Hepatocyte (in vitro differentiated cells): ENCODE results near the gene TRIM46. TPM values are rescaled to one million over a fixed set of nuclear protein-coding genes. Genes with fewer than 3 reads are reported as not detected.

Experiments used
- DNase-seq: peaks from one replicate; pipeline ENCODE4 v3.0.0-alpha.2; 2016; ENCODE audit warnings: low spot score
- H2AFZ ChIP-seq: fragments of 200-600 bp; sonication (generic); 2 replicates; pipeline ENCODE4 v1.6.0; 2016; ENCODE audit warnings: antibody characterized with exemption, mild to moderate bottlenecking
- H3K27ac ChIP-seq: fragments of 200-600 bp; sonication (generic); 2 replicates; pipeline ENCODE4 v1.5.1; 2016; ENCODE audit warnings: mild to moderate bottlenecking
- H3K27me3 ChIP-seq: fragments of 200-600 bp; sonication (generic); 2 replicates; pipeline ENCODE4 v1.6.1; 2016
- H3K36me3 ChIP-seq: fragments of 200-600 bp; sonication (generic); replicated peaks from 2 replicates; pipeline ENCODE4 v1.5.1; 2016; ENCODE audit warnings: low read depth; ENCODE audit not compliant: insufficient read depth
- H3K4me1 ChIP-seq: fragments of 200-600 bp; sonication (generic); 2 replicates; pipeline ENCODE4 v1.5.1; 2016; ENCODE audit warnings: mild to moderate bottlenecking, moderate library complexity; ENCODE audit not compliant: insufficient read depth
- H3K4me2 ChIP-seq: fragments of 200-600 bp; sonication (generic); 2 replicates; pipeline ENCODE4 v1.6.0; 2016
- H3K4me3 ChIP-seq: fragments of 200-600 bp; sonication (generic); 2 replicates; pipeline ENCODE4 v1.5.1; 2016; ENCODE audit warnings: mild to moderate bottlenecking
- H3K79me2 ChIP-seq: fragments of 200-600 bp; sonication (generic); 2 replicates; pipeline ENCODE4 v1.6.0; 2017; ENCODE audit warnings: mild to moderate bottlenecking
- H3K9me2 ChIP-seq: fragments of 200-600 bp; sonication (generic); replicated peaks from 2 replicates; pipeline ENCODE4 v1.6.0; 2017; ENCODE audit warnings: mild to moderate bottlenecking; ENCODE audit not compliant: insufficient read depth
- H3K9me3 ChIP-seq: fragments of 200-600 bp; sonication (generic); 2 replicates; pipeline ENCODE4 v1.5.1; 2016; ENCODE audit warnings: low read depth, mild to moderate bottlenecking
- H4K20me1 ChIP-seq: fragments of 200-600 bp; sonication (generic); 2 replicates; pipeline ENCODE4 v1.6.0; 2016; ENCODE audit warnings: mild to moderate bottlenecking; ENCODE audit not compliant: insufficient read depth, poor library complexity, severe bottlenecking
- EZH2 ChIP-seq: fragments of 200-600 bp; sonication (generic); IDR thresholded peaks from 2 replicates; pipeline ENCODE4 v1.6.1; 2016; ENCODE audit warnings: antibody characterized with exemption, mild to moderate bottlenecking, borderline replicate concordance
- EZH2phosphoT487 ChIP-seq: fragments of 200-600 bp; sonication (generic); IDR thresholded peaks from one replicate; pipeline ENCODE4 v1.6.1; 2018; ENCODE audit warnings: antibody characterized with exemption, mild to moderate bottlenecking, low read depth, moderate library complexity; ENCODE audit not compliant: unreplicated experiment, severe bottlenecking
- WGBS: methylation state at CpG from one replicate; pipeline ENCODE4 v1.1.6; 2016; ENCODE audit warnings: low lambda C conversion rate; ENCODE audit errors: missing lambda C conversion rate; 5-methylcytosine and 5-hydroxymethylcytosine counted together
- polyA plus RNA-seq: library from polyadenylated mRNA; unstranded; fragments of >200 nt; fragmentation: Nextera tagmentation; extraction: Ambion mirVana; gene quantifications from 2 replicates; pipeline ENCODE4 v1.2.1, GENCODE V29; 2016
- total RNA-seq: library from RNA; depleted of rRNA; stranded (reverse); fragments of >200 nt; gene quantifications from 2 replicates; pipeline ENCODE4 v1.2.3, GENCODE V29; 2014
- TF ChIP-seq, protein P1 (sequence below): fragments of 200-600 bp; sonication (generic); IDR thresholded peaks from 2 replicates; pipeline ENCODE4 v1.5.1; 2016; ENCODE audit warnings: antibody characterized with exemption, mild to moderate bottlenecking; ENCODE audit not compliant: poor library complexity

Gene TRIM46
- total and polyA plus RNA-seq, 2 experiments from 2014 or later, result 1.2 to 2.1 TPM

DNA sequence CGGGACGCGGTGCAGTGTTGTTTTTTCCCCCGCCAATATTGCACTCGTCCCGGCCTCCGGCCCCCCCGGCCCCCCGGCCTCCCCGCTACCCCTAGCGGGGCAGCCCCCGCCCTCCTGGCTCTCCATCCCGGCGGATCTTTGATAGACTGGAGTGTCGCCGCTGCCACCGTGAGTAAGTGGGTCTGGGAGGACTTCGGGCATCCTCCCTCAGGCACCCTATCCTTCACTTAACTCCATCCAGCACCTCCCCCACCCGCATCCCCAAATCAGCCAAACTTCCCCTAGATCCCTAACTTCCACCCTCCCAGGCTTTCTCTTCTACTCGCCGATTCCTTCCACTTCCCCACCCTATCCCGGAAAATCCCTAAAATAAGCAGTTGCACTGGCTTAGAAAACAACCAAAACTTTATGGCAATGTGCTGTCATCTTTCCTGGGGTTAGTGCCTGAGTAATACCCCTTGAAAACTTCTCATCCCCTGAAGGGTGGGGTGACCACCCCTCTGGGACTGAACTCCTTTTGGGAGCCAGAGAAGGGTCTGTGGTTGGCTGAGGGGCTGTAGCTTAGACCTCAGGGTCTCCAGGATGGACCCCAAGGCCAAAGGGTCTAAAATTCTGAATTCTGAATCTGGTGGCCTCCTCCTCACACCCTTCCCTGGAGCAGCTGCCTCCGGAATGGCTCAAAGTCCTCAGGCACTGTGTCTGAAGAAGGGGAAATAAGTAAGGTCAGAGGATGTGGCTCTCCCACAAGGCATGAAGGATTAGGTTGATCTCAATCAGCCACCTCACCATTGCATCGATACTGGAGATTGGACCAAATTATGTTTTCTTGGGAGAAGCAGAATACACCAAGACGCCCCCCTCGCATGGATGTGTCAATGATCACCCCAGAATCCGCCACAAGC lies 21.8 kb downstream of the TRIM46 start:
- DNase-seq, result no peak
- Histone ChIP-seq H2AFZ (no peak overlapping the region), H3K79me2 (no peaks in the 10 kb centered on the region), H3K36me3 (no peaks in the 10 kb centered on the region), H3K4me3 (peak overlapping the region; percentile 46), H3K9me2 (no peaks in the 10 kb centered on the region), H3K9me3 (no peaks in the 10 kb centered on the region), H3K4me2 (peak overlapping the region; percentile 86), H3K27ac (peak overlapping the region; percentile 42), H3K27me3 (no peaks in the 10 kb centered on the region), H3K4me1 (peaks cover 19% of the 10 kb centered on the region), H4K20me1 (no peaks in the 10 kb centered on the region)
- no peak for TF ChIP-seq EZH2
- TF ChIP-seq EZH2phosphoT487, result no peak
- TF ChIP-seq, protein P1, sequence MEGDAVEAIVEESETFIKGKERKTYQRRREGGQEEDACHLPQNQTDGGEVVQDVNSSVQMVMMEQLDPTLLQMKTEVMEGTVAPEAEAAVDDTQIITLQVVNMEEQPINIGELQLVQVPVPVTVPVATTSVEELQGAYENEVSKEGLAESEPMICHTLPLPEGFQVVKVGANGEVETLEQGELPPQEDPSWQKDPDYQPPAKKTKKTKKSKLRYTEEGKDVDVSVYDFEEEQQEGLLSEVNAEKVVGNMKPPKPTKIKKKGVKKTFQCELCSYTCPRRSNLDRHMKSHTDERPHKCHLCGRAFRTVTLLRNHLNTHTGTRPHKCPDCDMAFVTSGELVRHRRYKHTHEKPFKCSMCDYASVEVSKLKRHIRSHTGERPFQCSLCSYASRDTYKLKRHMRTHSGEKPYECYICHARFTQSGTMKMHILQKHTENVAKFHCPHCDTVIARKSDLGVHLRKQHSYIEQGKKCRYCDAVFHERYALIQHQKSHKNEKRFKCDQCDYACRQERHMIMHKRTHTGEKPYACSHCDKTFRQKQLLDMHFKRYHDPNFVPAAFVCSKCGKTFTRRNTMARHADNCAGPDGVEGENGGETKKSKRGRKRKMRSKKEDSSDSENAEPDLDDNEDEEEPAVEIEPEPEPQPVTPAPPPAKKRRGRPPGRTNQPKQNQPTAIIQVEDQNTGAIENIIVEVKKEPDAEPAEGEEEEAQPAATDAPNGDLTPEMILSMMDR, result no peak
- WGBS, result 29% methylated on average over 12 of the region's 27 CpGs

DNA sequence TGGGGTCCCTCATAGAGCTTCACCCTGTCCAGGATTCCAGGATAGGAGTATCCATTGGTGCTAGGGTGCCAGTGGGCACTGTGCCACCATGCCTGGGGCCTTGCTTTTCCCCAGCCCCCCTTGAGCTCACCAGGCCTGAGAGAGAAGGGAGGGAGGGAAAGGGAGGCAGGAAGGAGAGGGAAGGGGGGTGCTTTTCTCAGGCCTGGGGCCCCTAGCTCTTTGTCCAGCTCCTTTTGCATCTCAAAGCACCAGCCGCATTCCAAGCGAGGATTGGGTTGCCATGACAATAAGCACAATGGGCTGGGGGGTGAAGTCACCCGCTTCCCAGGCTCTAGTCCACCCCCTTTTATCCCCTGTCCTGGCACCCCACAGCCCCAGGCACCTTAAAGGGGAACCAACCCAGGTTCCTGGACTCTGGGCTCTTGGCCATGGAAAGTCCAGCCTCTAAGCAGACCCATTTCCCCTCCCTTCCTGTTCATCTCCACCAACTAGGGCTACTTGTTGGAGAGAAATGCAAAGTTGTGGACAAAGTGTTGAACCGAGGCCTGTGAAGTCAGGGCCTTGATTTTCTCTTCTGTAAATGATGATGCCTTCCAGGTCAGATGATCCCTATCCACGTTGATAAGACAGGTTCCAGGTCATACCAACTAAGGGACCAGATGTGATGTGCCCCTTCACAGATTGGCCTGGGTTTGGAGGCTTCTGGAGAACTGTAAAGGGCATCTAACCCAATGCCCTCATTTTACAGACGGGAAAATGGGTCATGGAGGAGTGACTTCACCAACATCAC lies 22.6 kb downstream of the TRIM46 start:
- WGBS, result 78% methylated on average over 6 of the region's 6 CpGs
- H3K36me3 ChIP-seq, result no peaks in the 10 kb centered on the region
- no peak overlapping the region for H3K4me3 ChIP-seq
- no peaks in the 10 kb centered on the region for H3K9me2 ChIP-seq
- H3K4me1 ChIP-seq, result peaks cover 19% of the 10 kb centered on the region
- peak overlapping the region; percentile 86 for H3K4me2 ChIP-seq
- no peak overlapping the region for H3K27ac ChIP-seq
- DNase-seq, result no peak
- H4K20me1 ChIP-seq, result no peaks in the 10 kb centered on the region
- no peak for TF ChIP-seq EZH2
- TF ChIP-seq, protein P1, result no peak
- no peak for TF ChIP-seq EZH2phosphoT487
- no peaks in the 10 kb centered on the region for H3K9me3 ChIP-seq
- no peaks in the 10 kb centered on the region for H3K27me3 ChIP-seq
- no peaks in the 10 kb centered on the region for H3K79me2 ChIP-seq
- H2AFZ ChIP-seq, result no peak overlapping the region

GRCh38 chr1:155196893-155197638 lies 23.4 kb downstream of the TRIM46 start:
- TF ChIP-seq, protein P1, result no peak
- TF ChIP-seq EZH2phosphoT487 (no peak), EZH2 (no peak)
- Histone ChIP-seq H3K27me3 (no peaks in the 10 kb centered on the region), H3K4me1 (peaks cover 19% of the 10 kb centered on the region), H3K79me2 (no peaks in the 10 kb centered on the region), H4K20me1 (no peaks in the 10 kb centered on the region), H3K4me2 (no peak overlapping the region), H3K27ac (no peak overlapping the region), H2AFZ (no peak overlapping the region), H3K9me3 (no peaks in the 10 kb centered on the region), H3K9me2 (no peaks in the 10 kb centered on the region), H3K4me3 (no peak overlapping the region), H3K36me3 (no peaks in the 10 kb centered on the region)
- no peak for DNase-seq
- WGBS, result 90% methylated on average over 20 of the region's 20 CpGs
